DMS153 treated with DMSO at 0.1 percent for 48 hours (cell line): ENCODE data around the gene PACRG.

Experiments used
- DNase-seq: peaks from one replicate; lab custom pipeline; 2025; ENCODE audit not compliant: unreplicated experiment; lab: John Stamatoyannopoulos, UW

PACRG gene

GRCh38 chr6:162998777-162999176 lies 271.0 kb downstream of the PACRG start:
- DNase-seq: no peak

- no peak for DNase-seq
These were observed 272.0 kb downstream of the PACRG start for GRCh38 chr6:162999575-163000285.

DNA sequence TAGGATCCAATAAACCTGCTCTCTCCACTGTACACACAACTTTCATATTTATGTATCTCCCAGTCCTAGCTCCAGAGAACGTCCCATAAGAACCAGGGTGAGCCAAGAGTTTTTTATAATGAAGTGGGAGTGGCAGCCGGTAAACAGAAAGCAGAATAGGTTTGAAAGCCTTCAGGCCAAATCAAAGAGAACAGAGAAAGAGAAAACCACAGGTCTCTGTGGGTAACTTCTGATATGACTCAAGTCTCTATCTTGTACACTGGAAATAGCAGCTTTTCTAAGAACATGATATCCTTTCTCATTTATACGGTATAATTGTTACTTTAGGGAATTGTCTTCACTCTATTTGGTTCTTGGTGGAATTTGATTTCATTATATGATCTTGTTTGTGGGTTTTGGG lies 273.6 kb downstream of the PACRG start:
- DNase-seq: no peak

DNA sequence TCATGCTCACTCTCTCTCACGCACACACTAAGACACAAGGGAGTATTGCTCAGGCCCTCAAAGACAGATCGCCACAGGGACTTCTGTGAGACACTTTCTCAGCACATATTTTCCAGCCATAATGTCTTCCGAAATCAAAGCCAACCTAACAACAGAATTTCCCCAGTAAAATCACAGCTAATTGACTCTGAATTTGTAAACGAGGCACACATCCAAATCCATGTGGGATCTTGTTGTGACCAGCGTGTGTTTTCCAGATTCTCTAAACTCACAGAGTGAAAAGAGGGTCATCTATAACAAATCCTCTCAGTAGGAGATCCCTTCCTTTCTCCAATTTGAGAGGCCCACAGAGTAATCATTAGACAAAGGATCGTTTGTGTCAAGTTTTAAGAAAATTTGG lies 280.4 kb downstream of the PACRG start:
- no peak for DNase-seq

DNA sequence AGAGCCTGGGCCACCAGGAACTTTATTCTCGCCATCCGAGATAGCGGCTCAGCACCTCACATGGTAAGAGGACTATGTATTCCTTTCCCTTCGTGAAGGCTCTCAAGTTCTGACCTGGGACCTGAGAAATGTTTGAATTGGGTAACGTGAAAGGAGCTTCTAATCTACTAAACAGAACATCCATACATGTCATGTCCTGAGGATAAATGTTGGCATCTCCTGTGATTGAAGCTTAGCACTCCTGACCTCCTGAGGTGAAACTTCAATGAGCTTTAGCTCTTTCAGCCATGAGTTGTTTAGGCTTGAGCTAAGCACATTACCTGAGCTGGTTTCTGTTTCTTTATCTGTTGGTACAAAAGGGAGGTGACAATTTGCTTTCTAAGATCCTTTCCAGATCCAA lies 280.9 kb downstream of the PACRG start:
- DNase-seq: no peak

DNA sequence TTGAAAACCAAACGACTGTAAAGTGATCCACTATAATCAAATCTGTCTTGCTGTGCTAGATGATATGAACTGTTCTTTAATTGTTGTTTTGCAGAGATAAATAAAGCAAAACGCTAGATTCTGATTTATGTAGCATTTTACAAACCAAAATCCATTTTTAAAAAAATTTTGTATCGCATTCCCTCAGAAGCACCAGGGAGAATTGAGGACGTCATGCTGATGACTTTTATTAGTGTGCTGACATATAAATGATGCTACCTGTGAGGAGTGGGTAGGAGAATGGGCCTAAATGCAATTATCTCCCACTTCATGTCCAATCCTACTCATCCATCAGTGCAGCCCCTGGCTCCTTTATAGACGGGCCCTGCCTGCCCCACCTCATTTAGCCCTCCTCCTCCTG lies 282.4 kb downstream of the PACRG start:
- DNase-seq: no peak

DNA sequence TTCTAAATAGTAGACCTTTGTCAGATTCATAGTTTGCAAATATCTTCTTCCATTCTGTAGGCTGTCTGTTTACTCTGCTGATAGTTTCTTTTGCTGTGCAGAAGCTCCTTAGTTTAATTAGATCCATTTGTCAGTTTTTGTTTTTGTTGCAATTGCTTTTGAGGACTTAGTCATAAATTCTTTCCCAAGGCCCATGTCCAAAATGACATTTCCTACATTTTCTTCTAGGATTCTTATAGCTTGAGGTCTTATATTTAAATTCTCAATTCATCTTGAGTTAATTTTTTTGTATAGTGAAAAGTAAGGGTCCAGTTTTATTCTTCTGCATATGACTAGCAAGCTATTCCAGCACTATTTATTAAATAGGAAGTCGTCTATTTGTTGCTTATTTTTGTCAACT lies 287.0 kb downstream of the PACRG start:
- DNase-seq: no peak

GRCh38 chr6:163017801-163018200 lies 290.0 kb downstream of the PACRG start:
- DNase-seq: no peak

DNA sequence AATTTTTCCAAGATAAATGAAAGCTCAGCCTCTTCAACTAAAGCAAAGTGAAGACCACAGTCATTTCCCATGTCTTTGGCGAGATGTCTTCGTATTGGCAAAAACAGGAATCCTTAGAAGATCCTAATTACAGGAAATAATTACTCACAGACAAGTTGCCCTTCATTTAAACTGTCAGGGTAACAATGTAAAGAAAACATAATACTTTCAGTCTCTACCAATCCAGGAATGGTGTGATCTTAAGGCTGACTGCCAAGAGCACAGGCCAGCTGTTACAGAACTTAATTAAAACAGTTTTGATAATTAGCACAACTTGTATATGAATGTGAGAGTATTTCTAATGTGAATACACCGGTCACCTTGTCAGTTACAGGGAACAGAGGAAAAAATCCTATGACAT lies 292.2 kb downstream of the PACRG start:
- no peak for DNase-seq

DNA sequence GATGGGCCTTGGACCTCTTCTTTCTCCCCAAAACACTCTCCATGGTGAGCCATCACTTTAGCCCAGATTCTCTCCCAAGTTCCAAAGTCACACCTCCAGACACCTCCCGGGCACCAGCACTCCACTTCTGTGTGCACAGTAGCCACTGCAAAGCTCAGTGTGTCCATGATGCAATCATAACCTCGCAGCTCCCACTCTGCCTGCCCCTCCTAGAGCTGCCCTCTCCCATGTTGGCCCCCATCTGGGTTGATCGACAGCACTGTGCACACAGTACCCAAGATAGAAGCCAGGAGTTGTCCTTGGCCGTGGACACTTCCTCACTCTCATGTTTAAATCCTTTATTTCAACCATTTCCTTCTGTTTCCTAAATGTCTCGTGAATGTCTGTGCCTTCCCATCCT lies 293.3 kb downstream of the PACRG start:
- no peak for DNase-seq

DNA sequence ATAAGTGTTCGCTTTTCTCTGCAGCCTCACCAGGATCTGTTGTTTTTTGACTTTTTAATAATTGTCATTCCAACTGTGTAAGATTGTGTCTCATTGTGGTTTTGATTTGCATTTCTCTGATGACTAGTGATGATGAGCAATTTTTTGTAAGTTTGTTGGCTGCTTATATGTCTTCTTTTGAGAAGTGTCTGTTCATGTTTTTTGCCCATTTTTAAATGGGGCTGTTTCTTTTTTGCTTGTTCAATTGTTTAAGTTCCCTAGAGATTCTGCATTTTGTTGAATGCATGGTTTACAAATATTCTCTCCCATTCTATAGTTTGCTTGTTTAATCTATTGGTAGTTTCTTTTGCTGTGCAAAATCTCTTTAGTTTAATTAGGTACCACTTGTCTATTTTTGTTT lies 295.9 kb downstream of the PACRG start:
- no peak for DNase-seq

DNA sequence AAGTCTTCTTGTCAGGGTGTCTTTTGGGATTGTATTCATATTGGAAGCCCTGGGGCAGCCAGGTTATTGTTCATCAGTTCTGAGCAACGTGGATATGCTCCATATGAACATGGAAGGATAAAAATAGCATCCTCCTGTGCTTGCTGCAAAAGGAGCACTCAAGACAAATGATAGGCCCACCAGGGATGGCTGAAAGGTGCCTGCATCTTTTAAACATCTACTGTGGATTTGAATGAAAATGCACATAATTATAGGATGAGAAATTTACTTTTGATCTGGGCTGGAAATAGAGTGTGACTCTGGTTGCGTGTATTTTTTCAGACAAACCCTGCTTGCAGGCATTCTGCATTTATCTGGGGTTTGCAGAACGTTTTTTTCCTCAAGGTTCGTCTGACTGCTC lies 299.1 kb downstream of the PACRG start:
- no peak for DNase-seq

DNA sequence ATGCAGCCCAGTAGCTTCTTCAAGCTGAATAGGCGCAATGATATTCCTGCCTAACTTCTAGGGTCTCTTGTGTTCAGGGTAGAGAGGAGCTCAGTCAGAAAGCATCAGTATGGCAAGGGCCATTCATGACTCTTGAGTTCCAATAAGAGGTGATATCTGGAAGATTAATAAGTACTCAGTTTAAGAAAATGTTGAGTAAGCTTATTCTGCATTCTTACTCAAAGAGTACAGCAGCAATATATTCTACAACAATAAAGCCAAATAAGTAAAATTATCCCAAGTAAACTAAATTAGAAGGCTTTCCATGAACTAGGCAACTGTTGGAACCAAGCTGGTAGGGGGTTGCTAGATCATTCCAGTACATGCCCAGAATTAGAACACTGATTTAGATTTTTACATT lies 303.2 kb downstream of the PACRG start:
- no peak for DNase-seq

DNA sequence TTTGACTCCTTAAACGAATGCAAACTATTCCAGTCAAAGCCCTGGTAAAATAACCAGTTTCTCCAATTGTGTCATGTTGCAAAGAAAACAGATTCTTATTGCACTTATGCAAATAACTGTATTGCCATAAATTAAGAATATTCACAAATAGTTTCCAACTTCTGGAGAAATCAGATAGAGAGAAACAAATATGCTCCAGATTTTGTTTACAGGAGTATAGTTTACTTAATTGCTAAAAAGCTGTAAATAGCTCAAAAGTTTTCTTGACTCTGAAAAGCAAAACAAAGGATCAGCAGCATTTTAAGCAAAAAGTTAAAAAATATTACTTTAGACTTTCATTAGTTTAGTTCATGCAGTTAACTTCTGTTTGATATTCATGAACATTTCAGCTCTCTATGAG lies 304.2 kb downstream of the PACRG start:
- DNase-seq: no peak

GRCh38 chr6:163036160-163036645 lies 308.4 kb downstream of the PACRG start:
- no peak for DNase-seq

DNA sequence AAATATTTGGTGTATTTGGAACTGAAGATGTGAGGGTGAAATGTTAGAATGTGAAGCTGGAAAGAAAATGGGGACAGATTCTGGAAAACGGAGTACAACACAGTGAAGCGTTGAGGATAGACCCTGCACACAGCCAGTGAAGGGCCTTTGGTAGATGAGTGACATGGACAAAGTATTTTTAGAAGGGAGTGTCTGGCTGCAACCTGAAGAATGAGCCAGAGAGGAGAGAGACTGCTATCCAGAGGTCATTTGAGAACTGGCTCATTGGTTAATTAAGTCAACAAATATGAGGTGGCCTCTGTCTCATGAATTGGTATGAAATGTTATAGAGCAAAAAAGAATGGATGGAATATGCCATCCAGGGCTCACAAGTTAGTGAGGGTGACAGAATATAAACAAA lies 310.5 kb downstream of the PACRG start:
- DNase-seq: no peak

DNA sequence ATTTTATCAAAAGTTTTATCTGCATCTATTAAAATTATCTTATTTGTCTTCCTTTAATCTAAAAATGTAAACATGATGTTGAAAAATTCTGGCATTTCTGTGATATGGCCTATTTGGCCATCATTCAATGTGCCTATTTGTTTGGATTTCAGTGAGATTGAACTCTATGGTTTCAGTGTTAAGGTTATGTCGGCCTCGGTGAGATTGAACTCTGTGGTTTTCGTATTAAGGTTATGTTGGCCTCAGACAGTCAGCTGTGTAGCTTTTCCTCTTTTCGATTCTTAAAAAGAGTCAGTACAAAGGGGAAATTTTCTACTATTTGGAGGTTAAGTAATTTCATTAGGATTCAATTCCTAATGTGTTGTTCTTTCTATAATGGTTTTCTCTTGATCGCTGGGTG lies 320.6 kb downstream of the PACRG start:
- DNase-seq: no peak

- DNase-seq: no peak
These were observed 326.0 kb downstream of the PACRG start for GRCh38 chr6:163053667-163054344.

- DNase-seq: no peak
These were observed 326.9 kb downstream of the PACRG start for GRCh38 chr6:163054641-163055040.

- DNase-seq: no peak
These were observed 329.5 kb downstream of the PACRG start for GRCh38 chr6:163057260-163057659.

DNA sequence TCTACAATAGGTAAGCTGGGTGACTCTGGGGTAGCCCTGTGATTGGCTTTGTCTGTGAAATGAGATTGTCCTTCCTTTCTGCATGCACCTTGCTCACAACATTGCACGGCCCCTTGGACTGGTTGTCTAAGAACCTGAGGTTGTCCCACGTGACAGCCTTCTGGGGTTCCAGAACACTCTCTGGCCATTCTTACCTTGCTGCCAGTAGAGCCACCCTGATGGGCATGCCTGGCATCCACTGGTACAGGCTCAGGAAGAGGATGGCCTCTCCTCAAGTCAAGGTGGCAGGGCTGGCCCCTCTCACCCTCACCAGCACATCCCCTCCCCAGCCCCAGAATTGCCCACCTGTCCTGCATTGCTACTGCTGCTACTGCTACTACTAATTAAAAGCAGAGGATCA lies 335.0 kb downstream of the PACRG start:
- no peak for DNase-seq

- DNase-seq: no peak
These were observed 335.8 kb downstream of the PACRG start for GRCh38 chr6:163063561-163063960.

DNA sequence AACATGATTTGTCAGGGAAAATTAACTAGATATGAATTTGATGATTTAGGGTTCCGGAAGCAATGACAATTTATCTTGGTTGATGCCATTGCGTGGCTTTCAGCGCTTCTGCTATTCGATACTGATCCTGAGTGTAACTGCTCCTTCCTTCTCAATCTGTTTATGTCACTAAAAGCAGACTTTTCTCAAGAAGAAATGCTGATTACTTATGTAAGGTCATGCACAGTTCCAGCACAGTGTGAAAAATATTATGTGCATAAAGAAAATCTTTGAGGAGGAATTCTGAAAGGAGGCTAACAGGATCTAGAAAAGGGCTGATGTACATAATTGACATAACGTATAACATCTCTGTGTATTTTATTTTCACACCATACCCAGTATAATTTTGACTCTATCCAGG lies 336.6 kb downstream of the PACRG start:
- DNase-seq: no peak
